ENCODE data around the gene CEP126.
"Not testable (repeated sequence)": the region's sequence is repeated elsewhere in the genome, so short reads cannot be mapped to it uniquely, and the experiment has no call there.

CEP126 gene

GRCh38 chr11:101960231-101960630, 45.4 kb downstream of the CEP126 start:
- Histone ChIP-seq H3K4me2 (ENCODE audit: low read length) (no peak overlapping the region), H4K20me1 (ENCODE audit: control insufficient read depth, insufficient read depth, low read depth, low read length) (no peaks in the 10 kb centered on the region), H3K4me1 (ENCODE audit: control insufficient read depth, low read length) (no peaks in the 10 kb centered on the region), H3K9me3 (ENCODE audit: control insufficient read depth, insufficient read depth, low read length) (no peaks in the 10 kb centered on the region), H3K4me3 (ENCODE audit: low read length) (no peak overlapping the region), H3K36me3 (ENCODE audit: control insufficient read depth, low read length) (no peaks in the 10 kb centered on the region), H3F3A (ENCODE audit: control insufficient read depth, insufficient read depth) (no peaks in the 10 kb centered on the region), H3K79me2 (ENCODE audit: control insufficient read depth, low read length) (no peaks in the 10 kb centered on the region), H3K27me3 (ENCODE audit: control insufficient read depth, low read length) (no peaks in the 10 kb centered on the region), H3K27ac (ENCODE audit: low read depth, low read length) (no peak overlapping the region), H3K9me2 (replicated peaks; ENCODE audit: control insufficient read depth, low read length) (no peaks in the 10 kb centered on the region)
- TF ChIP-seq CTCF (IDR thresholded peaks at IDR 0.05; ENCODE audit: low read depth, low read length, poor library complexity, severe bottlenecking) (no peak), EZH2phosphoT487 (IDR thresholded peaks at IDR 0.05; ENCODE audit: borderline replicate concordance, low read length) (no peak)

- not testable (repeated sequence) for H3F3A ChIP-seq (ENCODE audit: control insufficient read depth, insufficient read depth); H4K20me1 ChIP-seq (ENCODE audit: control insufficient read depth, insufficient read depth, low read depth, low read length)
Observed at GRCh38 chr11:101964200-101964599, 49.4 kb downstream of the CEP126 start.

GRCh38 chr11:101974255-101974654, 59.4 kb downstream of the CEP126 start:
- 0 out of 2 replicates have a peak, but pooled peaks cover 3% of the 10 kb centered on the region for H3F3A ChIP-seq (ENCODE audit: control insufficient read depth, insufficient read depth)
- H3K4me2 ChIP-seq (ENCODE audit: low read length): no peak overlapping the region
- no peak overlapping the region for H3K4me3 ChIP-seq (ENCODE audit: low read length)
- H3K4me1 ChIP-seq (ENCODE audit: control insufficient read depth, low read length): no peaks in the 10 kb centered on the region
- no peaks in the 10 kb centered on the region for H3K79me2 ChIP-seq (ENCODE audit: control insufficient read depth, low read length)
- H4K20me1 ChIP-seq (ENCODE audit: control insufficient read depth, insufficient read depth, low read depth, low read length): no peaks in the 10 kb centered on the region
- H3K27me3 ChIP-seq (ENCODE audit: control insufficient read depth, low read length): no peaks in the 10 kb centered on the region
- H3K36me3 ChIP-seq (ENCODE audit: control insufficient read depth, low read length): no peaks in the 10 kb centered on the region
- H3K9me2 ChIP-seq (replicated peaks; ENCODE audit: control insufficient read depth, low read length): no peaks in the 10 kb centered on the region
- TF ChIP-seq EZH2phosphoT487 (IDR thresholded peaks at IDR 0.05; ENCODE audit: borderline replicate concordance, low read length) (no peak), CTCF (IDR thresholded peaks at IDR 0.05; ENCODE audit: low read depth, low read length, poor library complexity, severe bottlenecking) (no peak)
- no peaks in the 10 kb centered on the region for H3K9me3 ChIP-seq (ENCODE audit: control insufficient read depth, insufficient read depth, low read length)
- H3K27ac ChIP-seq (ENCODE audit: low read depth, low read length): no peak overlapping the region

More at GRCh38 chr11:101964200-101964599, 49.4 kb downstream of the CEP126 start:
- not testable (repeated sequence) for H3K36me3 ChIP-seq (ENCODE audit: control insufficient read depth, low read length); H3K4me2 ChIP-seq (ENCODE audit: low read length); H3K4me3 ChIP-seq (ENCODE audit: low read length); H3K9me3 ChIP-seq (ENCODE audit: control insufficient read depth, insufficient read depth, low read length); H3K4me1 ChIP-seq (ENCODE audit: control insufficient read depth, low read length); H3K27ac ChIP-seq (ENCODE audit: low read depth, low read length); H3K9me2 ChIP-seq (replicated peaks; ENCODE audit: control insufficient read depth, low read length); H3K79me2 ChIP-seq (ENCODE audit: control insufficient read depth, low read length); H3K27me3 ChIP-seq (ENCODE audit: control insufficient read depth, low read length)

- Histone ChIP-seq H3K9me3 (ENCODE audit: control insufficient read depth, insufficient read depth, low read length) (no peaks in the 10 kb centered on the region), H3K79me2 (ENCODE audit: control insufficient read depth, low read length) (no peaks in the 10 kb centered on the region), H3K4me2 (ENCODE audit: low read length) (no peak overlapping the region), H3K27me3 (ENCODE audit: control insufficient read depth, low read length) (no peaks in the 10 kb centered on the region), H4K20me1 (ENCODE audit: control insufficient read depth, insufficient read depth, low read depth, low read length) (no peaks in the 10 kb centered on the region), H3K4me1 (ENCODE audit: control insufficient read depth, low read length) (no peaks in the 10 kb centered on the region), H3F3A (ENCODE audit: control insufficient read depth, insufficient read depth) (0 out of 2 replicates have a peak, but pooled peaks cover 3% of the 10 kb centered on the region), H3K36me3 (ENCODE audit: control insufficient read depth, low read length) (no peaks in the 10 kb centered on the region), H3K4me3 (ENCODE audit: low read length) (no peak overlapping the region), H3K9me2 (replicated peaks; ENCODE audit: control insufficient read depth, low read length) (no peaks in the 10 kb centered on the region), H3K27ac (ENCODE audit: low read depth, low read length) (no peak overlapping the region)
- TF ChIP-seq EZH2phosphoT487 (IDR thresholded peaks at IDR 0.05; ENCODE audit: borderline replicate concordance, low read length): no peak
- no peak for TF ChIP-seq CTCF (IDR thresholded peaks at IDR 0.05; ENCODE audit: low read depth, low read length, poor library complexity, severe bottlenecking)
Observed at GRCh38 chr11:101974771-101975170, 60.0 kb downstream of the CEP126 start.
